K562 (cell line): ENCODE results near the gene TMSB4X. TPM values are rescaled to one million over a fixed set of nuclear protein-coding genes. Genes with fewer than 3 reads are reported as not detected.

Source experiments
- CEBPG ChIP-seq, 3 experiments: fragments of 200-800 bp in 1 of 3; sonication (Bioruptor generic) in 1 of 3; sonication (generic) in 1 of 3; formaldehyde crosslinking in 1 of 3; IDR thresholded peaks in 2 of 3; conservative IDR thresholded peaks in 1 of 3; 2 replicates each; pipeline versions ENCODE4 v1.6.1 to v1.8.0; 2016 to 2022; ENCODE audit warnings: missing compliant biosample characterization in 2 of 3, missing genetic modification characterization in 2 of 3, mild to moderate bottlenecking in 1 of 3, missing genetic modification reagents in 1 of 3
- E2F5 ChIP-seq: sonication (generic); formaldehyde crosslinking; IDR thresholded peaks from 2 replicates; pipeline ENCODE4 v1.8.0; 2022; ENCODE audit warnings: mild to moderate bottlenecking, missing genetic modification reagents
- EP300 ChIP-seq: IDR thresholded peaks from 2 replicates; pipeline ENCODE4 v1.6.1; 2012; ENCODE audit warnings: low read length, improper control_type of control experiment
- GABPA ChIP-seq: fragments of 200-800 bp; sonication (Bioruptor generic); conservative IDR thresholded peaks from 2 replicates; pipeline ENCODE4 v1.6.1; 2016; ENCODE audit warnings: low read depth, missing genetic modification characterization, missing compliant biosample characterization
- IRF9 ChIP-seq: fragments of 450-650 bp; IDR thresholded peaks from 2 replicates; pipeline ENCODE4 v1.6.1; 2016; ENCODE audit warnings: missing biosample characterization, missing genetic modification characterization
- MTA2 ChIP-seq: fragments of 450-650 bp; IDR thresholded peaks from 2 replicates; pipeline ENCODE4 v1.6.1; 2016; ENCODE audit warnings: low read depth
- RBM14 ChIP-seq: fragments of 200-400 bp; formaldehyde crosslinking; IDR thresholded peaks from 2 replicates; pipeline ENCODE4 v1.6.1; 2018; ENCODE audit warnings: low read depth, mild to moderate bottlenecking, low read length, moderate library complexity, borderline replicate concordance; ENCODE audit not compliant: insufficient read depth
- SFPQ ChIP-seq: fragments of 200-400 bp; formaldehyde crosslinking; IDR thresholded peaks from 2 replicates; pipeline ENCODE4 v1.6.1; 2017; ENCODE audit warnings: mild to moderate bottlenecking, low read depth, low read length, moderate library complexity
- TAL1 ChIP-seq: fragments of 450-650 bp; IDR thresholded peaks from 2 replicates; pipeline ENCODE4 v1.6.1; 2016; ENCODE audit warnings: mild to moderate bottlenecking
- TOE1 ChIP-seq, 2 experiments: fragments of 450-650 bp in 1 of 2; sonication (generic) in 1 of 2; formaldehyde crosslinking in 1 of 2; IDR thresholded peaks; 2 replicates each; pipeline versions ENCODE4 v1.7.1 to v1.8.0; 2016 to 2022; ENCODE audit warnings: borderline replicate concordance in 2 of 2, mild to moderate bottlenecking in 2 of 2, antibody characterized with exemption in 1 of 2, inconsistent platforms in 1 of 2, low read depth in 1 of 2, missing genetic modification reagents in 1 of 2, moderate library complexity in 1 of 2
- ZBTB49 ChIP-seq: sonication (generic); formaldehyde crosslinking; IDR thresholded peaks from 2 replicates; pipeline ENCODE4 v1.8.0; 2022; ENCODE audit warnings: missing genetic modification reagents, mild to moderate bottlenecking, borderline replicate concordance
- ZC3H4 ChIP-seq: sonication (generic); formaldehyde crosslinking; IDR thresholded peaks from 2 replicates; pipeline ENCODE4 v1.9.0; 2021; ENCODE audit warnings: missing genetic modification reagents, borderline replicate concordance
- ZNF561 ChIP-seq: fragments of 450-650 bp; formaldehyde crosslinking; conservative IDR thresholded peaks from 2 replicates; pipeline ENCODE4 v1.4.0; 2020; ENCODE audit warnings: mild to moderate bottlenecking, moderate library complexity
- polyA plus RNA-seq, 8 experiments: library from polyadenylated mRNA; depleted of rRNA in 4 of 8; stranded (reverse) in 5 of 8; unstranded in 3 of 8; fragments of >200 nt; fragmentation: Nextera tagmentation in 2 of 8; fragmentation: Illumina TruSeq in 1 of 8; extraction: Ambion mirVana in 2 of 8; extraction: Trizol in 1 of 8; gene quantifications; 2 replicates each; pipeline versions ENCODE4 v1.2.1 to v1.2.3, GENCODE V29; 2011 to 2014; ENCODE audit warnings: inconsistent platforms in 1 of 8, missing spikeins in 1 of 8
- total RNA-seq, 7 experiments: library from RNA; depleted of rRNA in 6 of 7; stranded (reverse); fragments of >200 nt in 6 of 7; fragmentation: Illumina TruSeq in 2 of 7; extraction: Trizol in 2 of 7; gene quantifications; 2 replicates each; pipeline versions ENCODE4 v1.2.1 to v1.2.3, GENCODE V29; 2011 to 2021; ENCODE audit warnings: low replicate concordance in 1 of 7

TMSB4X gene
- total and polyA plus RNA-seq, 9 of the 15 experiments (the other 6 are each of a cell fraction or from before 2014, with no cell fraction given): 1,035 to 2,035 (median 1,529) TPM

DNA sequence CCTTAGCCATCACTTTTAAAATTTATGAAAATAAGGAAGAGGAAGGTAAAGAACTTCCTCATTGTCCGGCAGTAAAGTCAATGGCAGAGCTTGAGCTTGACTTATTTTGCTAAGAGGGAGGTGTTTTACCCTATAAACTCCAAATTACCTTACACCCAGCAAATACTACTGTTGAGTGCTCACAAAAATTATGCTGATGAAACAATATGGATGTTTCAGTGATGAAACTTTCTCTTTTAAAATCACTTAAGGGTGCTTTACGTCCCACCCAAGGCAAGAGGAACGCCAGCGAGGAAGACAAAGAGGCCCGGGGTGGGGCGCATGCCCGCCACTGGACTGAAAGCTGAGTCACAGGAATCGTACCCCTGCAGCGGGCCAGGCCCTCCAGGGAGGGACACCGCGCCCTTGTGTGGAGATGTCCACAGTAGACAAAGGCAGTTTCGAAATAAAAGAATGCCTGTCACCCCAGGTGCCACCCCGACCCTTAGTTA, 560 bp upstream of the TMSB4X start (continued):
- TF ChIP-seq EP300: no peak
- TF ChIP-seq E2F5 (CRISPR knock-in tag): no peak
- TF ChIP-seq CEBPG (CRISPR knock-in tag; IDR thresholded peaks at IDR 0.05): no peak
- 0 out of 4 replicates have a peak, but pooled peaks of 1 of the 2 experiments have one; percentile 22 for TF ChIP-seq CEBPG (tag; conservative IDR thresholded peaks at IDR 0.05 in 1 of 2, IDR thresholded peaks at IDR 0.05 in 1 of 2)
- no peak for TF ChIP-seq SFPQ
- TF ChIP-seq IRF9: no peak
- TF ChIP-seq MTA2: no peak
- TF ChIP-seq GABPA: no peak
- TF ChIP-seq TAL1: no peak
- no peak for TF ChIP-seq RBM14
- TF ChIP-seq TOE1 (IDR thresholded peaks at IDR 0.05; ENCODE audit: borderline replicate concordance): no peak
- TF ChIP-seq TOE1 (CRISPR knock-in tag; IDR thresholded peaks at IDR 0.05; ENCODE audit: borderline replicate concordance, low read depth): no peak
- no peak for TF ChIP-seq ZNF561 (CRISPR knock-in tag)
- no peak for TF ChIP-seq ZBTB49 (CRISPR knock-in tag)
- no peak for TF ChIP-seq ZC3H4 (CRISPR knock-in tag)
